Thoracic aorta (tissue), 2 donors: Measurements from ENCODE around the gene LSG1. TPM values are rescaled to one million over a fixed set of nuclear protein-coding genes. Genes with fewer than 3 reads are reported as not detected.
"Not testable (repeated sequence)": the region's sequence is repeated elsewhere in the genome, so short reads cannot be mapped to it uniquely, and the experiment has no call there.

Source experiments
- ATAC-seq: fragments of 150-250 bp; one replicate; pipeline ENCODE4 v1.8.0; 2017; ENCODE audit warnings: low read depth; ENCODE audit not compliant: insufficient number of reproducible peaks, low FRiP score
- DNase-seq: peaks from one replicate; pipeline ENCODE4 v3.0.0-alpha.2; 2020; ENCODE audit warnings: low spot score
- H3K27ac ChIP-seq, 2 donors: fragments of 200-600 bp; sonication (generic); 1 replicate in 1 of 2; 2 replicates in 1 of 2; pipeline ENCODE4 v1.5.1; 2016; ENCODE audit warnings: mild to moderate bottlenecking in 2 of 2, moderate library complexity in 2 of 2
- H3K27me3 ChIP-seq: fragments of 200-600 bp; sonication (generic); replicated peaks from 2 replicates; pipeline ENCODE4 v1.6.0; 2016; ENCODE audit warnings: mild to moderate bottlenecking; ENCODE audit not compliant: insufficient read depth
- H3K36me3 ChIP-seq: fragments of 200-600 bp; sonication (generic); one replicate; pipeline ENCODE4 v1.5.1; 2016
- H3K4me1 ChIP-seq, 2 donors: fragments of 200-600 bp; sonication (generic); 1 replicate in 1 of 2; 2 replicates in 1 of 2; pipeline versions ENCODE4 v1.5.1 to v1.6.0; 2016; ENCODE audit warnings: low read depth in 2 of 2, mild to moderate bottlenecking in 1 of 2; ENCODE audit not compliant: control insufficient read depth in 1 of 2
- H3K4me3 ChIP-seq: fragments of 200-600 bp; sonication (generic); 2 replicates; pipeline ENCODE4 v1.5.1; 2016; ENCODE audit warnings: mild to moderate bottlenecking
- H3K9me3 ChIP-seq: fragments of 200-600 bp; sonication (generic); 2 replicates; pipeline ENCODE4 v1.5.1; 2016
- total RNA-seq, 2 donors: library from RNA; depleted of rRNA; stranded (reverse); fragments of >200 nt; gene quantifications; one replicate each; pipeline versions ENCODE4 v1.1.0 to v1.2.3, GENCODE V29; 2016
- TF ChIP-seq, protein P1 (sequence below): fragments of 200-600 bp; sonication (generic); IDR thresholded peaks from one replicate; pipeline ENCODE4 v1.5.1; 2019; ENCODE audit warnings: antibody characterized with exemption

Gene LSG1
- total RNA-seq, 2 donors from 2014 or later: 19.4 to 59.3 TPM

DNA sequence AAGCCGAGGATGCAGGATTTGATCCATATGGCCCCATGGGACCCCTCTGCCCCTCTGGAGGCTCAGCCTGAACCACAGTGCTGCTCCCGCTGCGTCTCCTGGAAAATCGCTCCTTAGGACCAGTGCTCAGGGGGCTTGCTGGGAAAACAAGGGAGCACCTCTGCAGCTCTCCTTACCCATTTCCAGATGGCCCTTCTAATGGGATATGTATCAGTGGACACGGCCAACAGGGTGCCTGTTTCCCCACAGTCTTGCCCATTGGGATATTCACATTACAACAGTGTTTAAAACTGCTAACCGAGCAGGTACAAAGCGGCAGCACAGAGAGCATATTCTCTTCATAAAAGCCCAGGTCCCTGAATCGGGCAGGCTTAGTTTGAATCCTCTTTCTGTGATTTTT is 65.8 kb downstream of the LSG1 start:
- H3K36me3 ChIP-seq: no peaks in the 10 kb centered on the region
- H3K4me3 ChIP-seq: no peak overlapping the region
- no peaks in the 10 kb centered on the region for H3K27me3 ChIP-seq
- no peak for DNase-seq
- TF ChIP-seq, protein P1, sequence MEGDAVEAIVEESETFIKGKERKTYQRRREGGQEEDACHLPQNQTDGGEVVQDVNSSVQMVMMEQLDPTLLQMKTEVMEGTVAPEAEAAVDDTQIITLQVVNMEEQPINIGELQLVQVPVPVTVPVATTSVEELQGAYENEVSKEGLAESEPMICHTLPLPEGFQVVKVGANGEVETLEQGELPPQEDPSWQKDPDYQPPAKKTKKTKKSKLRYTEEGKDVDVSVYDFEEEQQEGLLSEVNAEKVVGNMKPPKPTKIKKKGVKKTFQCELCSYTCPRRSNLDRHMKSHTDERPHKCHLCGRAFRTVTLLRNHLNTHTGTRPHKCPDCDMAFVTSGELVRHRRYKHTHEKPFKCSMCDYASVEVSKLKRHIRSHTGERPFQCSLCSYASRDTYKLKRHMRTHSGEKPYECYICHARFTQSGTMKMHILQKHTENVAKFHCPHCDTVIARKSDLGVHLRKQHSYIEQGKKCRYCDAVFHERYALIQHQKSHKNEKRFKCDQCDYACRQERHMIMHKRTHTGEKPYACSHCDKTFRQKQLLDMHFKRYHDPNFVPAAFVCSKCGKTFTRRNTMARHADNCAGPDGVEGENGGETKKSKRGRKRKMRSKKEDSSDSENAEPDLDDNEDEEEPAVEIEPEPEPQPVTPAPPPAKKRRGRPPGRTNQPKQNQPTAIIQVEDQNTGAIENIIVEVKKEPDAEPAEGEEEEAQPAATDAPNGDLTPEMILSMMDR: no peak
- no peak for ATAC-seq
- H3K4me1 ChIP-seq: no peaks in the 10 kb centered on the region
- no peaks in the 10 kb centered on the region for H3K9me3 ChIP-seq
- no peak overlapping the region for H3K27ac ChIP-seq

DNA sequence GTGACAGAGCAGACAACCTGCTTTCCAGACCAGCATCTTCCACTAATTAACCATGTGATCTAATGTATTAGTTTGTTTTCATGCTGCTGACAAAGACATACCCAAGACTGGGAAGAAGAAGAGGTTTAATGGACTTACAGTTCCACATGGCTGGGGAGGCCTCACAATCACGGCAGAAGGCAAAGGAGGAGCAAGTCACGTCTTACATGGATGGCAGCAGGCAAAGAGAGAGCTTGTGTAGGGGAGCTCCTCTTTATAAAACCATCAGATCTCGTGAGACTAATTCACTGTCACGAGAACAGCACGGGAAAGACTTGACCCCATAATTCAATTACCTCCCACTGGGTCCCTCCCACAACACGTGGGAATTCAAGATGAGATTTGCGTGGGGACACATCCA is 66.7 kb downstream of the LSG1 start:
- not testable (repeated sequence) for ATAC-seq, H3K27ac ChIP-seq, DNase-seq, H3K9me3 ChIP-seq, H3K36me3 ChIP-seq, H3K27me3 ChIP-seq, H3K4me3 ChIP-seq, H3K4me1 ChIP-seq

DNA sequence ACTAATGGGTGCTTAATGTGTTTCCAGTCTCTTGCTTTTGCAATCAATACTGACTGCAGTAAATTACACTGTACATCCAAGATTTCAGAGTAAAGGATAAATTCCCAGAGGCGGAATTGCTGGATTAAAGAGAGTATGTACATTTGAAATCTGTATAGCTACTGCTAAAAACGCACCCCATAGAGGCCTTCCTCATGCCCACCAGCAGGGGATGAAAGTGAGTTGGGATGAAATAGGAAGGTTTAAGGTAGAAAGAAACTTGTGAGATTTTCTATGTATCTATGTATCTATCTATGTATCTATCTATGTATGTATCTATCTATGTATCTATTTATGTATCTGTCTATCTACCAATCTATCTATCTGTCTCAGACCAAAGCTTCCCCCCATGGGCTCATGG is 67.2 kb downstream of the LSG1 start:
- no peak for ATAC-seq
- H3K4me1 ChIP-seq: no peaks in the 10 kb centered on the region
- no peaks in the 10 kb centered on the region for H3K36me3 ChIP-seq
- no peak for DNase-seq
- H3K27ac ChIP-seq: no peak overlapping the region
- H3K9me3 ChIP-seq: no peaks in the 10 kb centered on the region
- TF ChIP-seq, protein P1: no peak
- H3K4me3 ChIP-seq: no peak overlapping the region
- no peaks in the 10 kb centered on the region for H3K27me3 ChIP-seq

DNA sequence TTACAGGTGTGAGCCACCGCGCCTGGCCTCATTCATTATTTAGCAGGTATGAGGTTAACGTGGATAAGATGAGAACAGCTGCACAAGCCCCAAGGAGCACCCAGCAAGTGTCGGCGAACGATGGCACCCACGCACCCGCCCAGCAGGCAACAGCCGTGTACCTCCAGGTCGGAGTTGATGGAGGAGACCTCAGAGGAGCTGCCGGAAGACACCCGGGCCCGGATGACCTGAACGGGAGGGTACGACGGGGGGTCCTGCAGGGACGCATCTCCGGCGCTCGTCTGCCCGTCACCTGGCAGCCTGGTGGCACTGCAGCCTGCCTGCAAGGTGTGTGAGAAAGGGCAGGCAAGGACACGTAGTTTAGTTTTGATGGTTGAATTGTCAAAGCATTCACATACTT is 67.9 kb downstream of the LSG1 start:
- ATAC-seq: no peak
- H3K9me3 ChIP-seq: no peaks in the 10 kb centered on the region
- TF ChIP-seq, protein P1: no peak
- no peaks in the 10 kb centered on the region for H3K36me3 ChIP-seq
- DNase-seq: no peak
- H3K4me1 ChIP-seq: no peaks in the 10 kb centered on the region
- no peak overlapping the region for H3K27ac ChIP-seq
- H3K27me3 ChIP-seq: no peaks in the 10 kb centered on the region
- no peak overlapping the region for H3K4me3 ChIP-seq

DNA sequence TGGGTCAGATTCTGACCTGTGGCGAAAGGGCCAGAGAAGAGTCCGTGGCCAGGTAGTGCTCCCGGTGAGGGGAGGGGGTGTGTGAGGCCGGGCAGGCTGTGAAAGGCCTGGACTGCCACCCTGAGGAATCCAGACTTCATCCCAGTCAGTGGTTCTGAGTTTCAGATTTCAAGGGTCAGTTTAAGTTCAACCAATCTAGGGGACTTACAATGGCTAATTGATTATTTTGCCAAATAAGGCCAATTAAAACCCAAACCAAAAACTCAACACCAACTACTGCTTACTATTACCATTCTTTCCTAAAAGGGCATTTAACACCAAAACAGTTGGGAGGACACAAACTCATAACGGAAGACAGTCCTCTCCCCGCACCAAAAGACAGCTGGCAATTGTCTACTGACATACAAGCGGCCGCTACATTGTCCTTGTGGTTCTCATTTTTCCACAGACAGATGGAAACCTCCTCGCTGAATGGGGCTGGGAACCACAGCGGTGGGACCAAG is 69.3 kb downstream of the LSG1 start:
- Histone ChIP-seq H3K4me3 (no peak overlapping the region), H3K9me3 (no peaks in the 10 kb centered on the region), H3K27me3 (no peaks in the 10 kb centered on the region), H3K27ac (no peak overlapping the region), H3K36me3 (no peaks in the 10 kb centered on the region), H3K4me1 (no peaks in the 10 kb centered on the region)
- no peak for ATAC-seq
- TF ChIP-seq, protein P1: no peak
- DNase-seq: no peak
